Ureter (tissue), 1 donor: Measurements from ENCODE around the gene LCP2. TPM values are rescaled to one million over a fixed set of nuclear protein-coding genes. Genes with fewer than 3 reads are reported as not detected.
"Not testable (repeated sequence)": the region's sequence is repeated elsewhere in the genome, so short reads cannot be mapped to it uniquely, and the experiment has no call there.

Experiments used
- DNase-seq: peaks from one replicate; pipeline ENCODE4 v3.0.0-alpha.2; 2020; ENCODE audit warnings: low spot score
- total RNA-seq: library from RNA; stranded (reverse); gene quantifications from one replicate; pipeline ENCODE4 v1.2.4, GENCODE V29; 2023
- donor health status: DM: yes; HTN: yes; CAD: no.

The LCP2 gene
- total RNA-seq, 1 donor from 2014 or later = 21.7 TPM

DNA sequence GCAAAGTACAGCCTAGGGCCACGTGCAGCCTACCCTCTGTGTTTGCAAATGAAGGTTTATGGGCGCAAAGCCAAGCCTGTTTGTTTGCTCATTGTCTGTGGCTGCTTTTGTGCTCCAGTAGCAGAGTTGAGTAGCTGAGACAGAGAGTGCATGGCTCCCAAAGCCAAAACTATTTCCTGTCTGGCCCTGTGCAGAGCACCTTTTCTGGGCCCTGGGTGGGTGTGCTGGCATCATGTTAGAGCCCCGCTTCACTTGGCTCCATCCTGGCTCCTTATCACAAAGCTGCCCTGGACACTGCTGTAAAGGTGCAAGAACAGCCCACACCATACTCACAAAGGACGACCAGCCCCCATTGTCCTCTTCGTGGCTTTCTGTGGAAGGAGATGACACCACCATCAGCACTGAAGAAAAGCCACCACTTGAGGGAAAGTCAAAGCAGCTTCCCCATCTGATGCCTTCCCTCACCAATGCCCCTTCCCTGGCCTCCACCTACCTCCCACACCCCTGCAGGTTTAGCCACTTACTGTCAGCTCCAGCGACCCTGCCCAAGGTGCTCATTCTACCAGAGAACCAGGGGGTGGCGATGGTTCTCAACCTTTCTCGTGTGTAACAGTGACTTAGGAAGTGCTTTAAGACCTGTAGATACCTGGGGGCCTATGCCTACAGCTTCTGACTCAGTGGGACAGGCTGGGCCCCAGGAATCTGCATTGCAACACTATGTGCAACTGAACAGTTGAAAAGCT lies 23.4 kb downstream of the LCP2 start:
- no peak for DNase-seq

DNA sequence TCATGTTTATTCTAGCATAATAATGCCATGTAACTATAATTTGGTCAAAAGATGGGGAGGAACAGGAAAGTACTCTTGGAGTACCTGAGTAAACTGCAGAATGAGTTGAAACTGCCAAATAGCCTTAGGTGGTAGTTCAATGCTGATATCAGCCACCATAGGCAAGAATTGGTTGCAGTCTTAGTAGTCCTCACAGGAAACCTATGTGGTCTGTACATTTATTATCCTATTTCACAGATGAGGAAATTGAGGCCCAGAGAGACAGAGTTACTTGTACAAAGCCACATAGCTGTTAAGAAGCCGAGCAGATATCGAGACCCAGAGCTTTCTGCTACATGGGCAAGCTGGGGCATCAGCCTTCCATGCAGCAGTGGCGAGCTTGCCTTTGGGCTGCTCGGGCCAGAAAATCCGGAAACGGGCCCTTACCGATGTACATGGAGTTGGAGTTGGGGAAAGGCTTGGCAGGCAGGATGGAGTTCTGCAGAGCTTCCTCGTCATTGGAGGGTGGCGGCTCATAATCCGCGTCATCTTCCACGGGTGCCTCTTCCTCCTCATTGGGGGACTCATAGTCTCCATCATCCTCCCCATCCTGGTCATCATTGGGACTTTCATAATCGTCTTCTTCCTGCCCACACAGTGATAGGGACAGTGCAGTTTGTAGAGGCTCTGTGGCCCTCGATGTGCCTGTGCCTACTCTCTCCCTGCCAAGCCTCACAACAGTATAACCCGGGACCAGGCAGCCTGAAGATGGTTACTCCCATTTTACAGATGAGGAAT lies 27.1 kb downstream of the LCP2 start:
- DNase-seq = no peak

DNA sequence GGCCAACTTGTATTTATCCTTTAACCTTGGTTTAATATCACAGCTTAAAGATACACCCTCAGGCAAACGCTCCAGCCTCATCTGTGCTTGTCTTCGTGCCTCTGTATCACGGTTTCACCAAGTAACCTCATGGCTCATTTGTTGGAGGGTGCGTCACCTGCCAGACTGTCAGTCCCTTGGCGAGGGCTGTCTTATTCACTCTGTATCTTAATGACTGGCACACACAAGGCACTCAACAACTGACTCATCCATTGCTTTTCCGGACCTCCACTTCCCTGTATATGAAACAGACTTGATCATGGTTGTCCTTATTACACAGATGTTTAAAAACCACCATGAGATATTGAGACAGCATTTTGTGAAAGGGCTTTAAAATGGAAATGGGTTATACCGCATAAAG lies 28.0 kb downstream of the LCP2 start:
- no peak for DNase-seq

DNA sequence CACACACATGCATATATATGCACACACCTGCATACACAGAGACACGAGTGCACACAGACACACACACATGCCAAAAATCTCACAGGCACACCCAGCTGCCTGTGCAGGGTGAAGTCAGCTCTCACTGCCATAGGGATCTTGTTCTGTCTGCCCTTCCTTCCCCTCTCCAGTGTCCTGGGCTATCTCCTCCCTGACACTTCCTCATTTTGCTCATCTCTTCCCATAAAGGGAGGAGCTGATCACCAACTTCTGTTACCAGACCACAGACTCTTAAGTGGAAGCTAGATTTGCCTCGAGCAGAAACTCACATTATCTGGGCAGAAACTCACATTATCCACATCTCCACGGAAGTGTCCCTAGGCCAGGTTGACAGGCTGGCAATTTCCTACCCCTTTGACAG lies 28.7 kb downstream of the LCP2 start:
- no peak for DNase-seq

DNA sequence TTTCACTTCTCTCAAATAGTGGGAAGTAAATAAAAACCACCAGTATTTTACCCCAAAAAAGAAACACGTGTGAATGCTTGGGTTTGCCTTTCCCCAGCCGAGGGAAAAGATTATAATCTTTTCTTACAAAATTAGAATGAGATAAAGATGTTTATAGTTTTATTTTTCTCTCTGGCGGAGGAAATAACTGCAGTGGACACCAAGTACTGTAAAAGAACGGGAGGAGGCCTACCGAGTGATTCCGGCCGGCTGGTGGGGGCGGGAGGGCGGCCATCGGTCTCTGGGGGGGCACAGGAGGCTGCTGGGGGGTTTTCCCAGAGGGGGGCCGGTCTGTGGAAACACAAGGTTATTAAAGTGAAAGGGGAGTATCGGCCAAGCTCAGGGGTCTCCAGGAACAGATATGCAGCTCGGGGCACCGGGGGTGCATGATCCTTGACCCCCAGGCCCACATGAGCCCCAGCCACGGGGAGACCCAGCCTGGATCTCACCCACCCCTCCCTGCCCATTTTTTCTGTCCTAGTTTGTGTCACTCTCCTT lies 29.4 kb downstream of the LCP2 start:
- no peak for DNase-seq

DNA sequence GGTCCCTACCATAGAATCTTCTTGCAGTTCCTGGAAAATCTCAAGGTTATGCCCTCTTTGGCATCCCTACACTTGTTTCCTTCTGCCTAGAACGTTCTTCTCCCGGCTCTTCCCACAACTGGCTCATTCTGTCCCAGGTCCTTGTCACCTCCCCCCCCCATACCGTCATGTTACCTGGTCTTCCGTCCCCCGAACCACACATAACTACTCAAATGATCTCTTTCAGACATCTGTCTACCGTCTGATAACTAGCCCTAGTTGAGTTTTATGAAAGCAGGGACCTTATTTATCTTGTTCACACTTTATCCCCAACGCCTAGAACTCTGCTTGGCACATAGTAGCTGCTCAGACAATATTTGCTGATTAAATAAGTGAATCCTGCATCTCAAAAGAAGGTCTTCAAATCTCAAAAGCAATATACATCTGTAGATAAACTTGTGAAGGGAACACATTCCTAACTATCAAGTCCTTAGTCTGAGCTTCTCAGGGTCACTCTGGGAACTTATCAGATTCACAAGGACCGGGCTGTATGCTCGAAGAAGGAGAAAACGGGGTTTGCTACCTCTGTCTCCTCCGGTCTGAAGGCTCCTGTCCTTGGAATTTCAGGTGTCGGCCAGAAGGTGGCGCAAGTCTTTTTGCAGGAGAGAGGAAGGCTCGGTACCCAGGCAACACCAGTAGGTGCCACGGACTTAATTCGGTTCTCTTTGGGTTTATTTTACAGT lies 30.0 kb downstream of the LCP2 start:
- peak; percentile 78 for DNase-seq

DNA sequence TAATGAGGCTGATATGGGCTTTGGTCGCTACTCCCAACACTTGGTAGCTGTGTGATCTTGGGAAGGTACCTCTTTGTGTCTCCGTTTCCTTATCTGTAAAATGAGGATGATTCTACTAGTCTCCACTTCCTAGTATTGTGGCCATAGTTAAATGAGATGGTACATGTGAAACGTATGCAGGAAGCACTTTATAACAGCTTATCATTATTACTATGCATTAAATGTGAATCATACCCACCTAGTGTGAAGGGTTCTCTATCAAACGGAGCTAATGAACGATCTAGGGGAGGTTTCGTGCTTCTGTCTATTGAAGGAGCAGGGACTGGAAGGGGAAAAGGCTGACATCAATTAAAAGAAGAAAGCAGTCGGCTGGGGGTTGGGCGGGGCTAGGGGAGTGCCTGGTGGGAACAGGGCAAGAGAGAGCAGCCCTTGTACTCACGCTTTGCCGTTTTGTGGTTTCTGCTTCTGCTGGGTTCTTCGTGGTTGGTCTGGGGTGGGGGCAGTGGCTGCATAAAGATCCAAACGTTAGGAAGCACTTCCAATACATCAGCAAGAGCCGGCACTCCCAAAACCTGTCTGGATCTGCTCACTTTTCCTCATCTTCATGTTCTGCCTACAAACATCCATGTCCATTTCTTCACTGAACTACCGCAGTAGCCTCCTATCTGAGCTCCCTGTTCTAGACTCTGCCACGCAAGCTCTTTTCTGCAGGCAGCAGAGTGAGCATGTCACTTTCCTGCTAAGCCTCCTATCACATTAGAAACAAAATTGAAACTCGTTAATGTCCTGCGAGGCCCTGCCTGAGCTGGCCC lies 30.8 kb downstream of the LCP2 start:
- no peak for DNase-seq

DNA sequence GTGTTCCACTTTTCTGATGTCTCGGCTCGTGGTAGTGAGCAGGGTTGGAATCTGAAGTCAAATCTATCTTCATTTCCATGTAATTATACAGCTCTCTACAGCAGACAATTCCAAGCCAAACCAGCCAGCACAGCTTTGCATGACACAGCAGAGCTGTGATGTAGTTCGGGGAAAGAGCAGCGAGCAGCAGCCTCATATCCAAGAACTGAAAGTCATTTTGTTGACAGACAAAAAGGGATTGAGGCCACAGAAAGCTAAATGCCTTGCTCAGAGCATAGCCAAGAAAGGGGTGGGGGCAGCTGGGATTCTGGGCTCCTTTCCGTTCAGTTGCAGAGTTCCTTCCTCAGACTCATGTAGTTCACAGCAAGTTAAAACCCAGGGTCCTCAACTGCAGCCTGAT lies 32.1 kb downstream of the LCP2 start:
- DNase-seq = no peak

DNA sequence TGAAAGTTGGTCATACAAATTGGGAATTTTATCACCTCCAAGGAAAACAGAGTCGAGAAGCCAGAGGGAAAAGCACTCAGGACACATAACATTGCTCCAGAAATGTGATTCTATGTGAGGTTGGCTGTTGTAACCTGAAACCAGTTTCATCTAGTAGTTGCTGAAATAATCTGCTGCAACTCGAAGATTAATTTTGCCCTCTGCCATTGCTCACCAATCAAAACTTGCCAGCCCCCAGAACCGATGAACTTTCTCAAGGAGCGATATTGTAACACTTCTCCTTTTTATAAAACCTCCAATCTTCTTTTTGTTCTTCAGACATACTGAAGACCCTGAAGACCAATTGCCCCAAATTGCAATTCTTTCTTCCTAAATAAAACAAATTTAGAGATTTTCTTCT lies 33.7 kb downstream of the LCP2 start:
- no peak for DNase-seq

DNA sequence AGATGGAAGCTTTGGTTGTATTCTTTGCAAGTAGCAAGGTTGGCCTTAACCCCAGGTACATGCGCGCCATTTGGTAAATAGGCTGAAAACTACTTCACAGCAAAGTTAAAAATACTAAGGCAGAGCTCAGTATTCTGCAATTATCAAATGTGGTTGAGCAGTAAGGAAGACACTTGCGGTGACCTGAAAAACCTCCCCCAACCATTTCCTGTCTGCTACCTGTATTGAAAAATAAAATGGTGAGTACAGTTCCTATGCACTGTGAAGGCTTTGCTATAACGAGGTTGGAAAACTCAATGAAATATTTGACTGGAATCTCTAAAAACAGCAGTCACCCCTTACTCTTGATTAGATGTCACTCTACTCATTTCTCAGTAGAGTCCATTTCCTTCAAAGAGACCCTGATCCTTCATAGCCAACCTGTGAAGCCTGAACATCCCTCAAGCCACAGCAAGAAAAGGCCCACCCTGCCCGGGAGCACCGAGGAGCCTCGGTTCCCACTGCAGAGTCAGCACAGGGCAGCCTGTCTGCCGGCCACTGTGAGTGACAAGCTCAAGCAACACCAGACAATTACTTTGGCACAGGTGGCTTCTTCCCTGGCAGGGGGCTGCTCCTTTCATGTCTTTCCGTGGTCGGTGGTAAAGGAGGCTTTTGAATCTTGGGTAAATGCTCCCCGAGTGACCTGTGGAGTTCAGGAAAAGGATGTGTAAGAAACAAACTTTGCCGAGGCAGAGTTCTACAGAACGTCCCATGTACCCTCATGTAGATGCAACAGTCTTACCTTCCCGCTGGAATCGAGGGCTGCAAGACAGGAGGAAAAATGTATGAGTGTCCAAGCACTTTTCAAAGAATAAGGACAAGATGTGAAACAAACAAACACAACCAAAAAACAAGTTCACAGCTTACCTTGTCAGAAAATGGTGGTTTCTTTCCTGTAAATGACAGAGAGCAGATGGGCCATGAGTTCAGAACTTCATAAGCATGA lies 35.2 kb downstream of the LCP2 start:
- DNase-seq = no peak

DNA sequence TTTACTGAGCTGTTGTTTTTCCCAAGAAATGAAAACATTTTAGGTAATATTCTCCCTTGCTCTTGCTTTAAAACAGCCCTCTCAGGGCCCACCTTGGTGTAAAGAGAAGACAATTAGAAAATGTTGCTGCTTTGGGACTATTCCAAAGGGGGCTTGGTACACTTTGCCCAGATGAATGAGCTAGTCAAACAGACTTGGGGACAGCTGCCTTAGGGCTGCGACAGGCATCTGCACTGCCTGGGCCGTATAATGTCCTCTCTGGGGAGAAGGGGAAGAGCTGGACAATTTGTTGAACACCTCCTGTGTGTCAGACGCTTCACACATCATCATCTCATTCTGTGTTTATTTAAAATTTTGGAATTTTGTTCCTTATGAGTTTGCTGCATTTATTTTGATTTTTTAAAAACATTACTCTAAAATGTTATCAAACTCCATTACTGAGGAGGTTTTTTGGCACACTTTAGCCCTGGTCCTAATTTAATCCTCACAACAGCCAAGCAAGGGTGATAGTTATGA lies 36.0 kb downstream of the LCP2 start:
- DNase-seq = no peak

DNA sequence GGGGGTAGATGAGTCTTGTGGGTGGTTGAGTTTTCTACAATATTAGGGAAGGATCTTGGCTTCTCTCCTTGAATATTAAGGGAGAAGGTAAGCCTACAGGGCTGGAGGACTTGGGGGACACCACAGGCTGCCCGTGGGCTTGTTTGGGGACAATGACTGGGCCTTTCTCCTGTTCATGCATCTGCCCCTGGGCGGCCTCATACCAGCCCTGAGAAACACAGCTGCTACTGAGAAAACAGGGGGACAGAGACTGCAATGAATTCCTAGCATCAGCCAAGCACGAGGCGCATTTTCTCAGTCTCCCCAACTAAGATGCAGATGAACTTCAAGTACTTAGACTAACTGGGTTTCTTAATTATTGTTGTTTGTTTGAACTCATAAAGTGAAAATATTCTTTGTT lies 40.2 kb downstream of the LCP2 start:
- no peak for DNase-seq

DNA sequence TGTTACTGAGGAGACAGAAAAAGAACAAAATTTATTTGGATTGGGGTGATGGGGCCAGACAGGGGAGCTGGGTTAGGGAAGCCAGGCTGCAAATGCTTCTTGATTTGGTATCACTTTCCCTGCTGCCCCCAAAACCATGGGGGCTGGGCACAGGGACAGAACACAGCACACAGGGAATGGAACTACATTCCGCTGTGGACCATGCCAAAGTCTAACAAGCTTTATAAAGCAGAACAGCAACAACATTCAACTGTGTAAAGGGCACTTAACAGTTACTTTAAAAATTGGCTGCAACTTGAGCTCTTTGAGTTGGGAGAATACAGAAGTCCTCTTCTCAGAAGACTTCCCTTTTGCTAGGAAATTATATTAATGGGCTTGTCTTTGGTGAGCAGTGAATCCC lies 41.0 kb downstream of the LCP2 start:
- no peak for DNase-seq

DNA sequence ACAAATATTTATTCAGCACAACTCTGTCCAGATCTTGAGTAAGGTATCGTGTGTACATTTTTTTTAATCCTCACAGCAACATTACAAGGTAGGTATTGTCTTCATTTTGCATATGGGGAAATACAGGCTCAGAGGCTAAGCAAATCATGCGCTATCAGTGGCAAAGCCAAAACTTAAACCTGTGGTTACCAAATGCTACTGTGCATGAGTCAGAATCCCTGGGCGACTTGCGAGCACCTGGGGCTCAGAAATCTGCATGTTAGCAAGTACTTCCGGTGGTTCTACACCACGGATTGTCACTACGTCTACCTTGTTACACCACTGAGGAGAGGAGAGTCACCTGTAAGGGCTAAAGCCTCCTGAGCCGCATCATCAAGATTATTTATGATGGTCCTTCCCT lies 43.5 kb downstream of the LCP2 start:
- no peak for DNase-seq

DNA sequence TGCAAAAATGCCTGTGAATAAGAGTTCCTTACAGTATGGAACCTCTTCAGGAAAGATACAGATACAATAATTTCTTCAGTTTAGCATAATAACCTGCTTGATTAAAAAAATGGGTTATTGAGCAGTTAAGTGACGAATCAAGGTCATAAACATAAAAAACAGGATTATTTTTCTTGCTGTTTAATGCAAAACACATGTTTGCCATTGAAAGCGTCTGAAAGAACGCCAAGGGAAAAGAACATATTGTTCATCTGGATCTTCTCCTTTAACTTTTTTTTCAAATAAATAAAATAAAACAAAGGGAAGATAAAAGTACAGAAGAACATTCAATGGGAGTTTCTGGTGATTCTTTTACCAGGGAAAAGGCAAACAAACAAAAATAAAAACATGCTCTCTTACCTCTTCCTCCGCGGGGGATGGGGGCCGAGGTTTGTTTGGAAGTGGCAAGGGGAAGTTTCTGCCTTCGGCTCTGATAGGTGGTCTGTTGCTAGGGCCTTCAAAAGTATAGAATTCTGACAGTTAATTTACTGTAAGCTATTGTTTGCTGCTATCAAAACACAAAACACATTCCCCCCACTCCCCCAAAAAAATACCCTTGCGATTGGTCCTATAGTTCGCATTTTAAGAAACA lies 44.7 kb downstream of the LCP2 start:
- no peak for DNase-seq

DNA sequence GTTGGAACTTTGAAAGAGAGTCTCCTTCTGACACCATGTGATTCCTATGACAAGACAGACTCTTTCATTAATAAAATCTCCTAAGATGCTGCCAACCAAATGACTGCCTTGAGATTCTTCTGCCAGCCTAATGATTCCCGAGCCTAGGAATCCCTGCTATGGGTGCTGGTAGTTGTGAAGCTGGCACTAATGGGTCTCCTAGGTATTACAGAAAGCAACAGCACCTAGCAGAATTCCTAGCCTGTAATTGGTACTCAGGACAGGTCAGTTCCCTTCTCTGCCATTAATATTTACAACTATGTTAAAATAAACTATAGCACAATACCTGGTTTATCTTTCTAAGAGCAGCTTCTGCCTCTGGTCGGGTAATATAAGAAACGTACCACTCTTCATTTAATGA lies 45.5 kb downstream of the LCP2 start:
- no peak for DNase-seq

DNA sequence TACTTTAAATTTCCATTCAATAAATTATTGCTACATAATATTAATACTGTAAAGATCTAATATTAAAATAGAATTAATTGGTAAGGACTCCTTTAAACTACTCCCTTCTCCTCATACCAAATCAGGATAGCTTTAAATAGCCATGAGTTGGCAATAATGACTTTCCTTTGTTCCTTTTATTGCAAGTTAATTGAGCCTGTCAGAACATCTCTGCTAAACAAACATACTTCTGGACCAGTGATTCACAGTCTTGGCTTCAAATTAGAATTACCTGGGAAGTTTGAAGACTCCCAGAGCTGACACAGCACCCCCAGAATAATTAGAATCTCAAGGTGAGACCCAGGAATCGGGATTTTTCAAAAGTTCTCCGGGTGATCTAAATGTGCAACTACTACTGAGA lies 46.1 kb downstream of the LCP2 start:
- DNase-seq = no peak

DNA sequence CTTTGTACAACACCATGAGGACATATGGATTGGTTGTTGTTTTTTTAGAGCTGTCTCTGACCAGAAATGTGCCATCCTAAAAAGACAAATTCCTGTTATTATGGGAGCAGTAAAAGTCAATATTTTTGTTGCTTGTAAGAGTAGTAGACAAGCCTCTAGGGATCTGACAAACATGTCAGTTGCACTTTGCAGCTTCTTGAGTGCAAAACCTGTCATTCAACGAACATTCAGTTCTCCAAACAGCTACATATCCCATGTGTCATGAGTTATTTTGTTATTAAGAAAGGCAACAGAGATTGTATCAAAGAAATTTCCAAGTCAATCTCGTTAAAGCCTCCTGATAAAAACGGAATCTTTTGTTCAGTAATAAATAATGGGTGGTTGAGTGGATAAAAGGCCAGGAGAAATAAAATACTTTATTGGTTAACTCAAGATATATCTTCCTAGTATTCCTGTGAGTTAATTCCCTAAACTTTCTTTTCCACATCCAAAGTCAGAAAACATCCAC lies 46.7 kb downstream of the LCP2 start:
- DNase-seq = no peak

DNA sequence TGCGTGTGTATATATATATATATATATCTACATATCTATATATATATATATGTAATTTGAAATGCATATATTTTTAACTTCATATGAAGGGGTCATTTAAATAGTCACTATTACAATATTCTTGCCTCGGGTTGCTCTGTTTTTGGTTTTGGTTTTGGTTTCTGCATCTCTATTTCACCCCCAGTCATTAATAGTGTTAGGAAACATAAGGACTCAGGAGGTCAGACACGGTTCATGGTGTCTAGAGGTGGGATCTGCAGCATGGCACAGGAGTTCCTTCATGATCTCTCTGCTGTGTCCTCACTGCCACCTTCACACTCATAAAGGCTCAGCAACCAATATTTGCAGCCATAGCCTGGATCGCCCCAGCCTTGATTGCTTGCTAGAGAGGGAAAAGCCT lies 48.2 kb downstream of the LCP2 start:
- no peak for DNase-seq

DNA sequence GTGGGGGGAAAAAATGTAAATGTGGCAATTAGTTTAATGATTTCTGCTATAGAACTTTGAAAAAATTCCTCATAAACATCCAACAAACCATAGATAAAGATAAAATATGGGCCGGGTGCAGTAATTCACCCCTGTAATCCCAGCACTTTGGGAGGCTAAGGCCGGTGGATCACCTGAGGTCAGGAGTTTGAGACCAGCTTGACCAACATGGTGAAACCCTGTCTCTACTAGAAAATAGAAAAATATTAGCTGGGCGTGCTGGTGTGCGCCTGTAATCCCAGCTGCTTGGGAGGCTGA lies 48.7 kb downstream of the LCP2 start:
- not testable (repeated sequence) for DNase-seq
